Osteocyte (in vitro differentiated cells): ENCODE results near the gene C4orf50. TPM values are rescaled to one million over a fixed set of nuclear protein-coding genes. Genes with fewer than 3 reads are reported as not detected.
A peak's percentile ranks its signal among the peaks of the same experiment; 100 is the strongest.

Source experiments
- DNase-seq: peaks from one replicate; pipeline ENCODE4 v3.0.0; 2021; ENCODE audit warnings: mixed read lengths; ENCODE audit not compliant: unreplicated experiment; ENCODE audit errors: extremely low spot score
- H3K27ac Mint-ChIP-seq: one replicate; pipeline ENCODE4 v1.8.0; 2021; ENCODE audit warnings: mild to moderate bottlenecking, mixed read lengths; ENCODE audit not compliant: unreplicated experiment
- H3K27me3 Mint-ChIP-seq: one replicate; pipeline ENCODE4 v1.8.0; 2021; ENCODE audit warnings: mixed read lengths; ENCODE audit not compliant: unreplicated experiment
- H3K36me3 Mint-ChIP-seq: one replicate; pipeline ENCODE4 v1.8.0; 2021; ENCODE audit warnings: mixed read lengths; ENCODE audit not compliant: unreplicated experiment
- H3K4me1 Mint-ChIP-seq: one replicate; pipeline ENCODE4 v1.8.0; 2021; ENCODE audit warnings: mixed read lengths; ENCODE audit not compliant: unreplicated experiment
- H3K4me3 Mint-ChIP-seq: one replicate; pipeline ENCODE4 v1.8.0; 2021; ENCODE audit warnings: mild to moderate bottlenecking, moderate library complexity, mixed read lengths; ENCODE audit not compliant: unreplicated experiment
- H3K9me3 Mint-ChIP-seq: one replicate; pipeline ENCODE4 v1.8.0; 2021; ENCODE audit warnings: mixed read lengths; ENCODE audit not compliant: unreplicated experiment
- total RNA-seq: library from RNA; stranded (reverse); gene quantifications from 2 replicates; pipeline ENCODE4 v1.2.1, GENCODE V29; 2021
- TF ChIP-seq, protein P1 (sequence below): fragments of 200-600 bp; sonication (generic); IDR thresholded peaks from 2 replicates; pipeline ENCODE4 v1.5.0; 2021; ENCODE audit warnings: antibody characterized with exemption, mild to moderate bottlenecking, moderate library complexity

The C4orf50 gene
- total RNA-seq, 1 donor from 2014 or later: not detected

DNA sequence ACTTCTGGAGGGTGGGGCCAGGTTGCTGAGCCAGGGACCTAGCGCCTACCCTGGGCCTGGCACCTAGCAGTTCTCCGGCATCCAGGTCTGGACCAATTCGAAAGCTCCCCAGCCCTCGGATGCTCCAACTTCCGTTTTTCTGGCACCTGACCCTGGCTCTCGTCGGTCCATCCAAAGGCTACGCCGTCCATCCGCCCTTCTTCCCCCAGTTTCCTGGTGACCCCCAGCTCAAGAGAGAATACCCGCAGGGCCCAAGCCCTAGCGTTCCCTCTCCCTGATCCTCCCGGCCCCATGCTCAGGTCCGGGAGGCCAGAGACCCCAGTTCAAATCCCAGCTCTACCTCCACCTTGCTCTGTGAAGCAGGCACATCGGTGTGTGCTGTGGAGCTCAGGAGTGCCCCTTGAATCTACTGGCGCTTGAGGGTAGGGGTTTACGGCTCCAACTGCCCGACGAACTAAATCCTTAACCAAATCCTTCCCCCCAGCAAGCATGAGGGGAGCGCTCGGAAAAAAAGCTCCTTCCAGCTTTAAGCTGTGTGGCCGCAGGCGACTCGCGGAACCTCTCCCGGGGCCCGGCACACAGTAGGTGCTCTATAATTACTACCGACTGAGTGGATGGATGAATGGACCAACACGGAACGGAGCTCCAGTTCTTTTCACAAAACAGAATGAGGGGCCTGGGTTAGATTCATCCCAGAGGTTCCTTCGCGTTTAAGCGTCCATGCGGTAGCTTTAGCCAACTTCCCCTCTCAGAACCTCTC lies 126.5 kb downstream of the C4orf50 start:
- no peak overlapping the region for H3K27ac Mint-ChIP-seq
- H3K4me1 Mint-ChIP-seq: peaks cover 21% of the 10 kb centered on the region
- peaks cover 65% of the 10 kb centered on the region for H3K27me3 Mint-ChIP-seq
- H3K9me3 Mint-ChIP-seq: peaks cover under 1% of the 10 kb centered on the region
- peak overlapping the region; percentile 20 for H3K4me3 Mint-ChIP-seq
- TF ChIP-seq, protein P1, sequence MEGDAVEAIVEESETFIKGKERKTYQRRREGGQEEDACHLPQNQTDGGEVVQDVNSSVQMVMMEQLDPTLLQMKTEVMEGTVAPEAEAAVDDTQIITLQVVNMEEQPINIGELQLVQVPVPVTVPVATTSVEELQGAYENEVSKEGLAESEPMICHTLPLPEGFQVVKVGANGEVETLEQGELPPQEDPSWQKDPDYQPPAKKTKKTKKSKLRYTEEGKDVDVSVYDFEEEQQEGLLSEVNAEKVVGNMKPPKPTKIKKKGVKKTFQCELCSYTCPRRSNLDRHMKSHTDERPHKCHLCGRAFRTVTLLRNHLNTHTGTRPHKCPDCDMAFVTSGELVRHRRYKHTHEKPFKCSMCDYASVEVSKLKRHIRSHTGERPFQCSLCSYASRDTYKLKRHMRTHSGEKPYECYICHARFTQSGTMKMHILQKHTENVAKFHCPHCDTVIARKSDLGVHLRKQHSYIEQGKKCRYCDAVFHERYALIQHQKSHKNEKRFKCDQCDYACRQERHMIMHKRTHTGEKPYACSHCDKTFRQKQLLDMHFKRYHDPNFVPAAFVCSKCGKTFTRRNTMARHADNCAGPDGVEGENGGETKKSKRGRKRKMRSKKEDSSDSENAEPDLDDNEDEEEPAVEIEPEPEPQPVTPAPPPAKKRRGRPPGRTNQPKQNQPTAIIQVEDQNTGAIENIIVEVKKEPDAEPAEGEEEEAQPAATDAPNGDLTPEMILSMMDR: no peak
- no peak for DNase-seq
- no peaks in the 10 kb centered on the region for H3K36me3 Mint-ChIP-seq

DNA sequence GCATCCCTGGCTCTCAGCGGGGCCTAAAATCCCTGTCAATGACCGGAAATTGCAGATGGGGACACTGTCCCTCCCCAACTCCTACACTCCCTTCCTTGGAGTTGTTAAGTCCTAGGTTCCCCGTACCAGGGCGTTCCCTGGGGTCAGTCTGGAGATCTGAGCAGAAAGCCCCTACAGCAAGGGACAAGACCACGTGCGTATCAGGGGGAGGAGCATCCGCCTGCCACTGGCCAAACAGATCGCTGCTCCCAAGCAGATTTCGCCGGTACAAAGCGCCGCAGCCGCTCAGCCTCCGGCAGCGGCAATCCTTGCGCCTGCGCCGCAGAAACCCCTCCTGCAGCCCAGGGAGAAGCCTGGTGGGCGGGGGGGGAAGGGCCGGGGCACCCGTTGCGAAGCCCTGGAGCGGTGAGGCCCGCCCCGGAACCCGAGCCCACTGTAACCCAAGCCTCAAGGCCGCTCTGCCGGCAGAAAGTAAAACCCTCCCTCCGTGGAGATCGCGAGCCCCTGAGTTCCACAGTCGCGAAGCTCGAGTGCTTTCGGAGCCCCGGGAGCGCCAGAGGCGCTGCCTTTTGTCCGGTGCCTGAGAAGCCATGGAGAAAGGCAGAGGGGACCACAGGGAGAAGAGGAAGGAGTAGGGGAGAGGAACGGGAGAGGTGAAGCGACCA lies 128.0 kb downstream of the C4orf50 start:
- Mint-ChIP-seq H3K4me1 (peaks cover 24% of the 10 kb centered on the region), H3K36me3 (no peaks in the 10 kb centered on the region), H3K9me3 (no peaks in the 10 kb centered on the region), H3K27ac (no peak overlapping the region), H3K27me3 (peaks cover 57% of the 10 kb centered on the region), H3K4me3 (peak overlapping the region; percentile 65)
- DNase-seq: no peak
- TF ChIP-seq, protein P1: no peak

DNA sequence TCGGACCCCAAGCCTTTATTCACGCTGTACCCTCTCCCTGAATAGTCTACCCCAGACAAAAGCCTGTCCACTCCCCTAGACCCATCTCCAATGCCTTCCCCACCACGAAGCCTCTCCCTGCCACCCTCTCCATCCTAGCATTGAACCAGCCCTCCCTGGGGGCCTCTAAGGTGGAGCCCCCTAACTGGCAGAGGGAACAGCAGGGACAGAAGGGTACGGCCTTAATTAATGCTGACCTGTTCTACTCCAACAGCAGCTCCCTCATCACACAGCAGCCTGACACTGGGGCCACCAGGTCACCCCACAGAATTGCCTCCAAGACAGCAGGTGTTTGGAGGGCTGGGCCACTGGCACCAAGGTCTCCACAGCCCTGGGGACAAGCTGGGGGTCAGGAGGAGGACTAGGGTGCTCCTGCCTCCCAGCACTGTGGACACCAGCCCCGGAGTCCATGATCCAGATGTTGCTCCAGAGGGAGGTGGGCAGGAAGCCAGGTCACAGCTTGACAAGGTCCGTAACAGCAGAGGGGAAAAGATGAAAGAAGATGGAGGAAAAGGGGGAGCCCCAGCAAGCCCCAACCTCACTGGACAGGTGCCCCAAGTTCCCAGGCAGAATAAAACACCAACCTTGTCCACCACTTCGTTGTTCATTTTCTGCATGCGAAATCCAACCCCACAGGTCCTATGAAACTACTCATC lies 129.1 kb downstream of the C4orf50 start:
- peaks cover 24% of the 10 kb centered on the region for H3K4me1 Mint-ChIP-seq
- H3K36me3 Mint-ChIP-seq: no peaks in the 10 kb centered on the region
- peaks cover 47% of the 10 kb centered on the region for H3K27me3 Mint-ChIP-seq
- DNase-seq: no peak
- H3K27ac Mint-ChIP-seq: no peak overlapping the region
- H3K4me3 Mint-ChIP-seq: peak overlapping the region; percentile 73
- TF ChIP-seq, protein P1: no peak
- H3K9me3 Mint-ChIP-seq: no peaks in the 10 kb centered on the region

DNA sequence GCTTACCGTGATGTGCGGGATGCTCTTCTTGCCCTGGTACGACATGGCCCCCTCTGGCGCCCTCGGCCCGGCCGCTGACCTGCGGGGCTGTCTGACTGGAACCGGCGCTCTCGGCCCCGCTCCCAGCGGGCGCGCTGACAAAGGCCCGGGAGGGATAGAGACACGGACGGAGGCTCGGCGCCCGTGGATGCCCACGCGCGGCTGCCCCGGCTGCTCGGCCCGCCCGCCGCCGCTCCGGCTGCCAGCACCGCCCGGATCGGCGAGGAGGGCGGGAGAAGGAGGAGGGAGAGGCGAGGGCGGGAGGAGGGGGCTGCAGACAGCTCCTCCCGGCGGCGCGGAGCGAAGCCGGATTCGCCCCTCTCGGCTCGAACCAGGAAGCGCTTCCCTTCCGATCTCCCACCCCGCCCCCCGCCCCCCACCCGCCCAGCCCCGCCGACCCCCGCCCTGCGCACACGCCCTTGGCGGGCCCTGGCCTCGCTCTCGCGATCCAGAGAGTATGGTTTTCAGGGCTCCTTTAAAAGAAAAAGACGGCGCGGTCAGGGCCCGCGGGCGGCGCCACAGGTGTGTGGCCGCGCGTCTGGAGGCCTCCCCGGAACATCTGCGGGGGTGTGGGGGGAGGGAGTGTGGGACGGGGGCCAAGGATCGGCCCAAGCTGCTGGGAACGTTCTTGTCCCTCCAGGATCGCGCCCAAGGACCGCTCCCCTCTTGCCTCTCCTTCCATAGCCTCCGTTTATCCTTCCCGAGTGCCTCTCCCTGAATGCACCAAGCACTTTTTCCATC lies 129.8 kb downstream of the C4orf50 start:
- peaks cover 24% of the 10 kb centered on the region for H3K4me1 Mint-ChIP-seq
- TF ChIP-seq, protein P1: no peak
- peak overlapping the region; percentile 73 for H3K4me3 Mint-ChIP-seq
- H3K9me3 Mint-ChIP-seq: no peaks in the 10 kb centered on the region
- H3K27ac Mint-ChIP-seq: no peak overlapping the region
- no peak for DNase-seq
- H3K36me3 Mint-ChIP-seq: no peaks in the 10 kb centered on the region
- H3K27me3 Mint-ChIP-seq: peaks cover 39% of the 10 kb centered on the region
